ENCODE measurements around the gene CCNF.

CCNF gene

GRCh38 chr16:2455081-2455845 lies 26.0 kb downstream of the CCNF start:
- no peak for DNase-seq
- intact Hi-C loops (cut with DNase I), result no loop called here

DNA sequence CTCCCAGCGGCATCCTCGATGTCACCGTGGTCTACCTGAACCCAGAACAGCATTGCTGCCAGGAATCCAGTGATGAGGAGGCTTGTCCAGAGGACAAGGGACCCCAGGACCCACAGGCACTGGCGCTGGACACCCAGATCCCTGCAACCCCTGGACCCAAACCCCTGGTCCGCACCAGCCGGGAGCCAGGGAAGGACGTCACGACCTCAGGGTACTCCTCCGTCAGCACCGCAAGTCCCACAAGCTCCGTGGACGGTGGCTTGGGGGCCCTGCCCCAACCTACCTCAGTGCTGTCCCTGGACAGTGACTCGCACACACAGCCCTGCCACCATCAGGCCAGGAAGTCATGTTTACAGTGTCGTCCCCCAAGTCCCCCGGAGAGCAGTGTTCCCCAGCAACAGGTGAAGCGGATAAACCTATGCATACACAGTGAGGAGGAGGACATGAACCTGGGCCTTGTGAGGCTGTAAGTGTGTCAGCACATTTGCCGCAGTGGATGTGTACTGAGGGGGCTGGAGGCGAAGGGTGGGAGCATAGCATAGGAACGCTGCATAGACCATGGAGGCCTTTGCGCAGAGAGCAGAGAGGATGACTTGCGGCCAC lies 27.4 kb downstream of the CCNF start:
- intact Hi-C loops (cut with DNase I), result no loop called here
- peak in 1 of 10 donors; percentile 62 for DNase-seq

DNA sequence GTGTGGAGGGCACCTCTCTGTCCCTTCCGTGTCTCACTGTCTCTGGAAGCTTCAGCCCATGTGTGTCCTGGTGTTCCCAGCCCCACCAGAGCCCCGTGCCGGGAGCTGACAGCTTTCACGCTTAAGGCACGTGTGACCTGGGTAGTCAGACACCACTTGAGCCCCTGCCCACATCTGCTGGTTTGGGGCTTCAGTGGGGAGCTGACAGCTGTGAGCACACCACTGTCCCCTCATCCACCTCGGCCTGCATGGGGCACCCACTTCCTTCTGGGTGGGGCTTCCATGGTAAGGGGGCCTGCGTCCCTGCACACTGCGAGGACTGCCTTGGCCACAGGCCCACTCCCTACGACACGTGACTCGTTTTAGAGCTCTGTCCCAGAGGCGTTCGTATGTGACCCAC lies 28.0 kb downstream of the CCNF start:
- intact Hi-C loops (cut with DNase I), result no loop called here
- DNase-seq, result peak in 1 of 10 donors; percentile 70

GRCh38 chr16:2457946-2458345 lies 28.7 kb downstream of the CCNF start:
- DNase-seq, result peak in 1 of 10 donors; percentile 73
- intact Hi-C loops (cut with DNase I), result no loop called here

DNA sequence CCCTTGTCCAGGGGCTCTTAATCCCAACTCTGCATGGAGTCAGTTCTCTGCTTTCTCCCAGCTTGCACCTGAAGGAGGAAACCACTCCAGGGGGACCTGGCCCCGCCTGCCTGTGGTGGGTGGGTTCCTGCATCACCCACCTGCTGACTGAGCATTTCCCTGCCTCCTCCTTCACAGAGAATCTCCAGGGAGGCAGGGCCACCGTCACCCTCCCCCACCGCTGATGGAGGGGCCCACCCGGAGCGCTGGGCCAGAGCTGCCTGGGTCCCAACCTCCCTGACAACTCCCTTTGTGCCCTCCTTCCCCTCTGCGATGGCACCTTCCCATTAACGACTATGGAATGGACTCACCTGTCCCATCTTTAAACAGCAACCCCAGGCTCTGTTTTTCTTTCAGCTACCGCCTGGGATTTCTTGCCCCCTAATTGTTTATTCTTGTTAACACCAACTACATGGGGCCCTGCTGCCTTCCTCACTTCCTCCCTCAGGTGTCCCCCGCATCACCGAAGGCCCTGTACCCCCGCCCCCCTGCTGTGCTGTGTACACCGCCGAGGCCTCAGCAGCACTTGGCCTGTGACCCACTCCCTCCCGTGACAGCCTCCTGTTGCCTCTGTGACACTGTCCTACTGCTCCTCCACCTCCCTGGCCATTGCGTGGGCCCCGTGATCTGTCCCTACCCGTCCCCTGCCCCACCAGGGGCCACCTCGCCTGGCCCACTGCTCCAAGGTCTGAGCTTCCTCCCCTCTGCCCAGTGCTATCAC lies 29.8 kb downstream of the CCNF start:
- peak in 1 of 10 donors; percentile 89 for DNase-seq
- intact Hi-C loops (cut with DNase I), result no loop called here

GRCh38 chr16:2459647-2460390 lies 30.6 kb downstream of the CCNF start, which contains the start of gene TEDC2:
Gene TEDC2, plus strand, starts transcription at chr16:2460109. Its CDS starts 36 bp downstream, at chr16:2460145.
- intact Hi-C loops (cut with DNase I), result no loop called here

DNA sequence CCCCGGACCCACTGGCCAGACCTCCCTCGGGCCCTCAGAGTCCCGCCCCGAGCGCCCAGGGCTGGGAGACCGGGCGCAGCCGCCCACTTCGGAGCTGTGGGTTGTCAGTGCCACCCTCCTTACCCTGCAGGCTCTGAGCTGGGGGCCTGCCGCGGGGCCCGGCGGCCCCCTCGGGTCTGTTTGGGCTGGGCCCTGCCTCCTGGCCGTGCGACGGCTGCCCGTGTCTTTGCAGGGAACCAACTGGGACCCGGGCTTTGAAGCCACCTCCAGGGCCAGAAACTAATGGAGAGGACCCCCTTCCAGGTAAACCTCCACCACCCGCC lies 31.1 kb downstream of the CCNF start:
- intact Hi-C loops (cut with DNase I), result no loop called here

More at GRCh38 chr16:2459647-2460390, 30.6 kb downstream of the CCNF start, which contains the start of gene TEDC2:
- DNase-seq, result peak; percentile 91 to 99 (median 96)

GRCh38 chr16:2460916-2461315 lies 31.7 kb downstream of the CCNF start:
- intact Hi-C loops (cut with DNase I), result no loop called here
- peak in 1 of 10 donors; percentile 57 for DNase-seq

More for the DNA sequence above, 31.1 kb downstream of the CCNF start:
- DNase-seq, result no peak

GRCh38 chr16:2462031-2462866 lies 33.0 kb downstream of the CCNF start:
- DNase-seq, result peak in 1 of 10 donors; percentile 82
- intact Hi-C loops (cut with DNase I), result no loop called here

DNA sequence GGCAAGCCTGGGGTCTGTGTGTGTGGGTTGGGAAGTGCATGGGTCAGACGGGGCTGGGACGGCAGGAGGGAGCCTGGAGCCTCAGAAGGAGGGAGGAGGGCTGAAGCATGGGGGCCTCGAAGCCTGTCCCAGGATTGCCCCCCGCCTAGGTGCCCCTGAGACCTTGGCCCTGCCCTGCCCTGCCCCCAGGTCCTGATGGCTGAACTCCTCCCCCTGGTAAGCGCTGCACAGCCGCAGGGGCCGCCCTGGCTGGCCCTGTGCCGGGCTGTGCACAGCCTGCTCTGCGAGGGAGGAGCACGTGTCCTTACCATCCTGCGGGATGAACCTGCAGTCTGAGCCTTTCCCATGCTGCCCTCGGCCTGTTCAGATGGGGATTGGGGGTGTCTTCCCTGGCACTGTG lies 35.1 kb downstream of the CCNF start:
- intact Hi-C loops (cut with DNase I), result no loop called here
- DNase-seq, result peak in 1 of 10 donors; percentile 72

- DNase-seq, result peak in 1 of 10 donors; percentile 51
- intact Hi-C loops (cut with DNase I), result no loop called here
Observed at GRCh38 chr16:2465653-2466415, 36.6 kb downstream of the CCNF start.

DNA sequence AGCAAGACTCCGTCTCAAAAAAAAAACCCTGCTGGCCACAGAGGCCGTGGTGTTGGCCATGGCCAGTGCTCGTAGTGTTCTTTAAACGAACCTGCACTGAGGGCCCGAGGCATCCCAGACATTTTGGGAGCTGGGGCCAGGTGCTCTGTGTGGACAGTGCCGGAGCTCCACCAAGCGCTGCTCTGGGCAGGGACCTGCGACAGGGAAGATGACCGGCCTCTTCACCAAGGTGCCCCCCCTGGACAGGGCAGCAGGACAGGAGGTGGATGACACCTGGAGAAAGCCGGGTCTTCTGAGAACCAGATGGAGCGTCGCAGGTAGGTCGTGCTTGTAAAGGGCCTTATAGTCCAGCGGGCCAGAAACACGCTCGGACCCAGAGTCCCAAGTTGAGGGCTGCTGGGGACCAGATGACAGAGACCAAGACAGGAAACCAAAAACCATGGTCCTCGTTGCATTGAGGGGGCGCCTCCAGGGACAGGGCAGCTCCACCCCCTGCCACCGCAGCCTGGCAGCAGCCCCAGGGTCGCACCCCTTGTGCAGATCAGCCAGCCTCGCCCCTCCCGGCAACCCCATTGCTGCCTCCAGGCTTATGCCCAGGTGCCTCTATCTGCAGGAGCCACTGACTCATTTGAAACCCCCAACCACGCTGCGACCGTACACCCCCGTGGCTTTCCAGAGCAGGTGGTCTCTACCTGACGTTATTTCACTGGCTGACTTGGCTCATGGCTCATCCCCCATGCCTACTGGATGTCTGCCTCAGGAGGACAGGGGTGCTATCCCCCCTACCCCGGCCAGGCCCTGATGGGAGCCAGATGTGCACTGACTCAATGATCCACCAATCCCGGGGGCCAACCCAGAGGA lies 37.6 kb downstream of the CCNF start:
- intact Hi-C loops (cut with DNase I), result no loop called here
- peak in 1 of 10 donors; percentile 83 for DNase-seq

- intact Hi-C loops (cut with DNase I), result no loop called here
- DNase-seq, result peak in 9 of 10 donors; percentile 52 to 97 (median 80)
Observed at GRCh38 chr16:2467528-2468232, 38.4 kb downstream of the CCNF start.

DNA sequence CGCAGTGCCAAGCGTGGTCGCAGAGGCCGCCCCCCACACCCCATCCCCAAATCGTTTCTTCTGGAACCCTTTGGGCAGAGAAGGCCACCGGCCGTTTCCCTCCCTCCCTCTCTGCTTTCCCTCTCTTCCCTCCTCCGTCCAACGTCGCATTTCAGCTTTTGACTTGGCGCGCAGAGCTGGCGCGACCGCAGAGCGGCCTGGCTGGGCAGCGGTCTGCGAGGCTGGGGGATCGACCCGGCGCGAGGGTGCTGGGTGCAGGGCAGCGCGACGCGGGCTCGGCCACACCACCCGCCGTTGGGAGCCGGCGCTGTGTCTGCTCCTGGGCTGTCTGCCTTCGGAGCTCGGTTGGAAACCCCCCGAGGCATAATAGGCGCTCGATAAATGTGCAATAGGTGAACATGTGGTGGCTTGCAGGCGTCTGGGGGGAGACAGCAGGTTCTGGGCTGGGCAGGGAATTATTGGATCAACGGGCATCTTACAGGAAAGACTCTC lies 39.0 kb downstream of the CCNF start:
- intact Hi-C loops (cut with DNase I), result no loop called here
- DNase-seq, result no peak

- DNase-seq, result peak in 2 of 10 donors; percentile 57 to 90
- intact Hi-C loops (cut with DNase I), result no loop called here
Observed at GRCh38 chr16:2468725-2469398, 39.6 kb downstream of the CCNF start.

GRCh38 chr16:2469399-2470233 lies 40.4 kb downstream of the CCNF start:
- peak in 2 of 10 donors; percentile 78 to 84 for DNase-seq
- intact Hi-C loops (cut with DNase I), result no loop called here
